ENCODE measurements around the gene GNB5.
"Not testable (repeated sequence)": the region's sequence is repeated elsewhere in the genome, so short reads cannot be mapped to it uniquely, and the experiment has no call there.

The GNB5 gene

GRCh38 chr15:52086011-52086786 lies 105.0 kb downstream of the GNB5 start:
- ChIA-PET POLR2A (ENCODE audit: low non-redundant PET) (no interaction called here), CTCF (interaction anchor here (0.6 kb wide), 1 partner anchor 20 kb away, joined by 3 read pairs; no protein-coding TSS in a partner anchor)
- TF ChIP-seq CTCF (conservative IDR thresholded peaks at IDR 0.05; ENCODE audit: low read depth): no peak

GRCh38 chr15:52085299-52085698 lies 105.9 kb downstream of the GNB5 start:
- no peak for DNase-seq (ENCODE audit: low spot score)
- TF ChIP-seq CTCF (conservative IDR thresholded peaks at IDR 0.05; ENCODE audit: low read depth): no peak
- ChIA-PET POLR2A (ENCODE audit: low non-redundant PET) (no interaction called here), CTCF (interaction anchor here (0.6 kb wide), 1 partner anchor 20 kb away, joined by 4 read pairs; no protein-coding TSS in a partner anchor)
- 0 out of 2 replicates have a peak overlapping the region, but pooled peaks have one; percentile 26 for H3K27ac ChIP-seq

More at GRCh38 chr15:52086011-52086786, 105.0 kb downstream of the GNB5 start:
- 0 out of 2 replicates have a peak overlapping the region, but pooled peaks have one; percentile 26 for H3K27ac ChIP-seq
- no peak for DNase-seq (ENCODE audit: low spot score)

- no peak overlapping the region for H3K27ac ChIP-seq
- CTCF ChIA-PET: interaction anchor here (0.6 to 1.0 kb wide), 2 partner anchors 34 to 361 kb away, joined by 4 to 5 read pairs; no protein-coding TSS in a partner anchor
- POLR2A ChIA-PET (ENCODE audit: low non-redundant PET): no interaction called here
- no peak for DNase-seq (ENCODE audit: low spot score)
- no peak for TF ChIP-seq CTCF (conservative IDR thresholded peaks at IDR 0.05; ENCODE audit: low read depth)
Observed at GRCh38 chr15:52083603-52084002, 107.6 kb downstream of the GNB5 start.

GRCh38 chr15:52083037-52083359 lies 108.2 kb downstream of the GNB5 start:
- DNase-seq (ENCODE audit: low spot score); POLR2A ChIA-PET (ENCODE audit: low non-redundant PET): not testable (repeated sequence)
- peak overlapping the region; percentile 62 for H3K27ac ChIP-seq
- CTCF ChIA-PET: interaction anchor here (0.6 to 1.0 kb wide), 3 partner anchors 34 to 360 kb away, joined by 3 to 5 read pairs (median 4); no protein-coding TSS in a partner anchor

- TF ChIP-seq CTCF (conservative IDR thresholded peaks at IDR 0.05; ENCODE audit: low read depth): no peak
- CTCF ChIA-PET: interaction anchor here (0.6 to 0.7 kb wide), 2 partner anchors 77 to 220 kb away, joined by 3 read pairs; no protein-coding TSS in a partner anchor
- POLR2A ChIA-PET (ENCODE audit: low non-redundant PET): interaction anchor here (0.6 kb wide), 1 partner anchor 145 kb away, joined by 3 read pairs; no protein-coding TSS in a partner anchor
- H3K27ac ChIP-seq: peak overlapping the region; percentile 62
- no peak for DNase-seq (ENCODE audit: low spot score)
Observed at GRCh38 chr15:52082197-52083036, 108.8 kb downstream of the GNB5 start.

GRCh38 chr15:52080706-52081392 lies 110.3 kb downstream of the GNB5 start:
- peak overlapping the region; percentile 65 for H3K27ac ChIP-seq
- TF ChIP-seq CTCF (conservative IDR thresholded peaks at IDR 0.05; ENCODE audit: low read depth): no peak
- ChIA-PET CTCF (no interaction called here), POLR2A (ENCODE audit: low non-redundant PET) (no interaction called here)
- DNase-seq (ENCODE audit: low spot score): no peak

All from RWPE1 (cell line).